Left colon (tissue), 2 donors: ENCODE results near the gene PRKN. TPM values are rescaled to one million over a fixed set of nuclear protein-coding genes. Genes with fewer than 3 reads are reported as not detected.

Experiments
- ATAC-seq: fragments of 200-7000 bp; cut with Tn5 transposase; one replicate; pipeline ENCODE4 v1.9.1; 2020; ENCODE audit warnings: mild to moderate bottlenecking, moderate library complexity
- DNase-seq, 2 donors: peaks; one replicate each; pipeline ENCODE4 v3.0.0-alpha.2; 2020
- intact Hi-C, 2 donors: fragments of 100-400 bp; cut with DNase I in 1 of 2; cut with micrococcal nuclease in 1 of 2; formaldehyde crosslinking; loops; one replicate each; pipeline versions ENCODE4 v1.11.2 to v1.14.0; 2022; cut with DNase I, micrococcal nuclease
- total RNA-seq, 2 donors: library from RNA; stranded (reverse); fragmentation: NEBNext Ultra II Directional; extraction: Animal tissue kit (Norgen Biotek cat#: 25700); gene quantifications; one replicate each; pipeline ENCODE4 v1.2.1, GENCODE V29; 2021
- donor health status: DM: no; HTN: no; CAD: no.
- donor health status: DM: yes; HTN: yes; CAD: no.

PRKN gene
- total RNA-seq, 2 donors from 2014 or later: 5.4 to 5.5 TPM

DNA sequence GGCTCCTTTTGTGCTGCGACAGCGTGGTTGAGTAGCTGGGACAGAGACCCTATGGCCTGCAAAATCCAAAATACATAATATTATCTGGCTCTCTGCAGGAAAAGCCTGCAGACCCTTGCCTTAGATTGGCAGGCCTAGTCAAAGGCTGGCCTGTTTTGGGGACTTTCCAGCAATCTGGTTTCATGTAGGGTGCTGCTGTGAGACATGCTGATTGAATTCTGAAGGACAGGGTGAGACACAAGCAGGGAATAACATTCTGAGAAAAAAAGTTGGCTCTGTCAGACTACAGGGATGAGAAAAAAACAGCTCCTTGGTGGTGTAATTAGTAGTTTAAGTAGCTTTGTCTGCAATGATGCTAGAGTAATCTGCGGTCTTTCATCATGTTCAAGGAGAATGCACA lies 1051.0 kb downstream of the PRKN start:
- intact Hi-C loops: no loop called here
- ATAC-seq (no peak), DNase-seq (no peak)

DNA sequence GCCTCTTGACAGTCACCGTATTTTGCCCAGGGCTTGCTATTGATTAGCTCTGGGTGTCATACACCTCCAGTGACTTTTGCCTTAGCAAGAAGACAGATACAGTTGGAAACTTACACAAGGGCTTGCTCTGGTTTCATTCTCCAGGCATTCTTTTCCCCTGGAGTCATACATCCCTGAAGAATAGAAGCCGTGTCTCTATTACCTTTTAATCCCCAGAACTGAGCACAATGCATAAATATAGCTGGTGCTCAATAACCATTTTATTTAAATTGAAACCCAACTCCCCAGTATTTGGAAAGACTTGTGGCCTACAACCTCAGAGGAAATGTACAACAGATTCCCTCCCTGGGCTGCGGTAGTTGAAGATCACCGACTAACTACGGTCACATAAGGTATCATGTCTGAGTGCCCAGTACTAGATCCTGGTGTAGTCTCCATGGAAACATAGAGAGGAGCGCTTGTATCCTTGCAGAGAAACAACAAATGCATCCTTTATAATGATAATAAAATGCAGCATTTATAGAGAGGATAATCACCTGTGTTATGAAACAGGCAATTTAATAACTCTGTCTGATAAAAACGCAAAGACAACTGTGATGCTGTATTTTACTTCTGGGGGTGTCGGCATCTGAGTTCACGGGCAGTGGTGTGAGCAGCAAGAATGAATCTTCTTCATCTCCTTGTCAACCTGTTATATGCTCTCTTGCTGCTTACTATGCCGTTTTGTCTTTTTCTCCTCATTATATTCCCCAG lies 1052.5 kb downstream of the PRKN start:
- intact Hi-C loops: no loop called here
- ATAC-seq: no peak
- no peak for DNase-seq

DNA sequence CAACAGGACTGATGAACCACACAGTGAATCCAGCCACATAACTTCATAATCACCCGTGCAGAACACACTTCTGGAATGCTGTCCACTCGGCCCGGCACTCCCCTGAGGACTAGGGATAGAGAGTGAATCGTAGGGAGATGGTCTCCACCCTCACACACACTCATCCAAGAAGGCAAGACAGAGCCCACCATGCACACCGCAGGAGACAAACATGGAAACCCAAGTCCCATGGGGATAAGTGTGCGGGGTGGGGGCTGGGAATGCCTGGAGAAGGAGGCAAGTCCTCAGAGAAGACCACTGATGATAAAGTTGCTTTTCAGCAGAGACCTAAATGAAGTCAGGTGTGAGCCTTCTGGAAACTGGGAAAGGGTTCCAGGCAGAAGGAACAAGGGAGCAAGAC lies 1054.5 kb downstream of the PRKN start:
- DNase-seq (no peak), ATAC-seq (no peak)
- intact Hi-C loops: no loop called here

- ATAC-seq (no peak), DNase-seq (no peak)
- intact Hi-C loops: no loop called here
Measured at GRCh38 chr6:161671117-161671516, 1056.4 kb downstream of the PRKN start.

DNA sequence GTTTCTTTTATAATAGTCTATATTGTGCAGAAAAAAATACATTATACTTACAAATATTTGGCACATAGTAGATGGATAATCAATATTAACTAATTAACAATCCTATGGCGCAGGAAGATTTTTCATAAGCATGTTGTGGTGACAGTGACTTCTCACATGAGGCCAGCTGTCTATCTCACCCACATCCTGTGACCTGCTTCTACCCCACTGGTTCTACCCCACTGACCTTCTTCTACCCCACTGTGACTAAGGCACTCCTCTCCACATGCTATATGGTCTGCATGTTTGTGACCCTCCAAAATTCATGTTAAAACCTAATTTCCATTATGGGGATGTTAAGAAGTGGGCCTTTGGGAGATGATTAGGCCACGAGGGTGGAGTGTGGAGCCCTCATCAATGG lies 1058.9 kb downstream of the PRKN start:
- ATAC-seq: no peak
- no peak for DNase-seq
- intact Hi-C loops: no loop called here

DNA sequence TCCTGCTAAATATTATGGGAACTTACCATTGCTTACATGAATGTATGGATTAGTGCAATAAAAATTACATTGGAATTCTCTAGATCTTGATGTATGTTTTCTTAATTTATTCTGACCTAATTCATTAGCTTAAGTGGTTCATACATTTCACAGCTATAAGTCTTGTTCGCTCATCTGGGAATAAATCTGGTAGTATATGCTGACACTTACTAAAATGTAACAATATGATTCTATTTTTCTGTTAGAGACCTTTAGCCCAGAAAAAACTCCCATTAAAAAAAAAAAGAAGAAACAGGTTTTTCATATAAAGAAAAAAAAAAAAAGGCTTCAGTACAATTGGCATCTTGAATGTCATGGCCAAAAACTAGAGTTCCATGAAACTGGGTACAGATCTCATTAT lies 1059.6 kb downstream of the PRKN start:
- intact Hi-C loops: no loop called here
- DNase-seq (no peak), ATAC-seq (no peak)

- intact Hi-C loops: no loop called here
- DNase-seq (no peak), ATAC-seq (no peak)
Measured at GRCh38 chr6:161663682-161664081, 1063.9 kb downstream of the PRKN start.

- intact Hi-C loops: no loop called here
- ATAC-seq (no peak), DNase-seq (no peak)
Measured at GRCh38 chr6:161660666-161661571, 1066.6 kb downstream of the PRKN start.

DNA sequence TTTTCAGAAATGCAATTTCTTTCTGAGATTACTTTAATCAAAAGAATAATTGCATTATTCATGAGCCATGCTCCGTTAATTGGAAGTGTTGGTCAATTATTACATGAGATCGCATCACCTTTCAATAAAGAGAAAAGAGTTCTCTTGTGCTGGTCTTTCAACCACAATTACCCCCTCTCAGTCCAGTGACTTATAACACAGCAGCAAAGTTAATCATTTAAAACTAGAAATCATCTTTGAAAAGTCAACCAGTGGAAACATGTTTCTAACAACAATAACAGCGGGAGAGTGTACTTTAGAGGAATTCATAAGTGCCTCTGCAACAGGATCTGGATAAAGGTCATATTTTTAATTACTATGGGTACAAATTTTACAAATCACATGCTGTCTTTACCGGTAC lies 1069.4 kb downstream of the PRKN start:
- intact Hi-C loops: no loop called here
- DNase-seq (no peak), ATAC-seq (no peak)

DNA sequence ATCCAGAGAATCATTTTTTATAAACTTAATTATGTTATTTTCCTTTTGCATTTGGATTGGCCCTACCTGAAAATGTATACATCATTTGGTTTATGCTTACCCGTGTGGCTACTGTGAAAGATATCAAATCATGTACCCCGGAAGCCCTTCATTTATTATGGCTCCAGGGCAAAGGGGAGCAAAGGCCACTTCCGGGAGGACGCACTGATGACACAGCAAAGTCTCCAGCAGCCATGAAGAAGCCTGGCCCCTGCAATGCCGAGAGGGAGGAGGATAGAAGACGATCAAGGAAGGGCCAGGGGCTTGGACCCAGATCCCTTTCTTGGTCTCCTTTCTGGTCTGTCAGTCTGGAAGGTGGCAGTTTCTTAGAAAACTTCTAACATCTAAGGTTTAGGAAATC lies 1073.4 kb downstream of the PRKN start:
- no peak for ATAC-seq
- intact Hi-C loops: no loop called here
- no peak for DNase-seq

DNA sequence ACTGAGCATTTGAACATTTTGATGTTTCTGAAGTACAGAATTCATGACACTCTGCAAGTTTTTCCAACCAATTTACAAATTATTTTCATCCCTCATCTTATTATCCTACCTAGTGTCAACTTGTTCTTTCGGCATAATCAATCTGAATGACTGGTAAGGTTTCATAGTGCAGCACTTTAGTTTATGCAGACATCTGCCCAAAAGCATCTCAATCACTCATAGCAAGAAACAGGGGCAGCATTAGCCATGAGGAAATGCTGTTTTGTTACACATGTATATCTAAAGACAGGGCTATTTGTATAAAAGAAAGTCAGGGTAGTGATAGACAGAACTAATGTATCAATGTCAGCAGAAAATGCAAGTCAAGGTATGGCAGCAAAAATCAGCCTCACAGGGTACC lies 1075.6 kb downstream of the PRKN start:
- DNase-seq: no peak
- no peak for ATAC-seq
- intact Hi-C loops: no loop called here

GRCh38 chr6:161649841-161650240 lies 1077.7 kb downstream of the PRKN start:
- ATAC-seq: no peak
- no peak for DNase-seq
- intact Hi-C loops: no loop called here

DNA sequence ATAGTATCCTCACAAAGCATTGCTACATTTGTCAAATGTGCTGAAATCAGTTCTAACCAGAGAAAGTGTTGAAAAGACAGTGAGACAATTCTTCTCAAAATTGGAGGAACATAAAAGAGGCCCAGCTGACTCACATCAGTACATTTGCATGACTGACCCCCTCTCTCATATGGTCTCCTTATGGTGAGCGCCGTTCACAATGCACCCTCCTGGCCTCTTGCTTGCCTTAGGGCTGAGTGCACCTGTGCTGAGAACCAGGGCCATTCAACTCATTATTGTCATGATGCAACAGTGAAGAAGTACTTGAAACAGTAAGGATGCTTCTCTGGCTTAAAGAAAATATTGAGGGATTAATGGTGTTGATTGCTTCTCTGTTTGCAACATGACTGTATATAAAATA lies 1078.5 kb downstream of the PRKN start:
- intact Hi-C loops: no loop called here
- DNase-seq: no peak

GRCh38 chr6:161647234-161647633 lies 1080.3 kb downstream of the PRKN start:
- no peak for ATAC-seq
- intact Hi-C loops: no loop called here
- no peak for DNase-seq

More for the DNA sequence above, 1078.5 kb downstream of the PRKN start:
- no peak for ATAC-seq

GRCh38 chr6:161644521-161644920 lies 1083.0 kb downstream of the PRKN start:
- ATAC-seq (no peak), DNase-seq (no peak)
- intact Hi-C loops: no loop called here

DNA sequence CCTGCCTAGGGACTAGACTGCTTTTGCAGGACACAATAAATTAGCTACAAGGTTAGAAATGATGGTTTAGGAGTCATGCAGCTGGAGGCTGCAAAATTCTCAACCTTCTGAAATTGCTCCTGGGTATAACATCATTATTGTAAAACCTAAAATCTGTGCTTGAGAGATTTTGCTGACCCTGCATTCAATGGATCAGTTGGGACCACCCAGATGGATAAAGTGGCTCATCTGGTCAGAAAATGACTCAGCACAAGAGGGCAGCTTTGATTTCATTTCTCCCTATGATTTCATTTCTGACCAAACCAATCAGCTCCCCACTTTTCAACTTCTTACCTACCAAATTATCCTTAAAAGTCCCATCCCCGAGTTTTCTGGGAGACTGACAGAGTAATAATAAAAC lies 1086.4 kb downstream of the PRKN start:
- intact Hi-C loops: no loop called here
- ATAC-seq: no peak
- no peak for DNase-seq

DNA sequence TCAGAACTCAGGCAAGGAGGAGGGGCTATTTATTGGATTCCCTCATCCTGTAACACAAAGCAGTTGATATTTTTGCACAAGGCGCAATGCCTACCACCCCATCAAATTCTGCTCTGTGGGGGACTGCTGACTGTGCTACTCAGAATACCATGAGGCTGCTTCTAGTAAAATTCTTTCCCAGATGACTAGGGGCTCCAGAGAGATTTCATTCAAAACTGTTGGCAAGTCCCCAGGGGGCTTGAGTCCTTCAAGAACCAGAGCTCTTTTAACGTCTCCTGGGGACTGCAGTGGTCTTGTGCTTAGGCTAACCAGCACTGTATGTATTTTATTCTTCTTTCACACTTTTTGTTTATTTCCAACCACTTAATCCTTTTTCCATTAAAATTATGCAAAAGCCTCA lies 1087.8 kb downstream of the PRKN start:
- ATAC-seq (no peak), DNase-seq (no peak)
- intact Hi-C loops: no loop called here

DNA sequence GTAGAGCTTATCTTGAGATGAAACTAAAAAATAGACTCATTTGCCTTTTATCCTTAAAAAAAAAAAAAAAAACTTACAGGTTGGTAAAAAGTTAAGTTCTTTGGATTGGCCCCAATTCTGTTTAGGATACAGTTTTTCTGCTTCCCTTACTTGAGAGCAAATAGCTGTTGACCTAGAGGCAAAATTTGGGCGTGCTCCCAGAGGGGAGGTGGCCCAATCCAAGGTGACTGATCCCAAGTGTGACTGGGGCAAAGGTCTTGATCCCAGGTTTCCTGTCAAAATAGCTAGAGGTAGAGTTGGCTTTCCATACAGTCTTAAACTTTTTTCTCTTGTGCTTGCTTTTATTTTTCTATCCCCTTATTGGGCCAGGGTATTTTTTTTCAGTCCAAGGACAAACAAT lies 1089.9 kb downstream of the PRKN start:
- DNase-seq: no peak
- intact Hi-C loops: no loop called here
- no peak for ATAC-seq

DNA sequence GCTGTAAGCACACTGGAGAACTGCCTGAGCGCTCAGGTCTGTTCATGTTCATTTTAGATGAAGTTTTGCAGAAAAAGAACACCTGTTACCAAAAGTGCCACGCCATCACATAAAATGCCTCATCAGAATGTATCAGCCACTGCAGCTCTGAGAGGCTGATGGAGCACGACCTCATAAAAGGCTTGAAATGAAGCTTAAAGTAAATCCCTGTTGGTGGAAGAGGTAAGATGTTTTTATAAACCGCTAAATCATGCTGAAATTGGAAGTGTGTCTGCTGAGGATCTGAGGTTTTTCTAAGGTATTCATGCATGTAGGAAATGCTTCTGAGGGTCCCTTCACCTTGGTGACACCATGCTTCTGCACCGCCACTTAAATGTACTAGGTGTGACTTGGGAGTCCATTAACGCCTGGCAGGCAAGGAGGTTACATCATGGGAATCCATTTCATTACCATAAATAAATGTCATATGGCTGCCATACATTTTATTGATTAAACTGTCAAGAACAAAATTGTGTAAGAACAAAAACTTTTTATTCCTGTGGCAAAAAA lies 1090.6 kb downstream of the PRKN start:
- intact Hi-C loops: no loop called here
- ATAC-seq (no peak), DNase-seq (no peak)

DNA sequence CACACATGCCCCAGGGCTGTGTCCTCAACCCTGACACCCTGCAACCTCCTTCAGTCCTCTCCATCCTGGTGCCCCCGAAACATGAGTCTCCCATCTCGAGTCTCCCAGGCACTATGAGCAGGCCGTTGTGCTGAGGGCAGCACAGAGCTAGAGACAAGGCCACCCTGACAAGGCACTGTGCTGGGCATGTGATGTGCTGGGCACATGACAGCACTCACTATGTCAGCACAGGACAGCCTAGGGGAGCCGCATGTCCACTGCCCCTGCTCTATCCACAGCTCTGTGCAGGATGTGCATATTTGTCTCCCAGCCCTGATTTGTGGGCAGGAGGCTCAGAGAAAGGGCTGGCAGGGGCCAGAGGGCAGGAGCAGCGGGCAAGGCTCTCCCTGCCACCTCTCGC lies 1091.6 kb downstream of the PRKN start:
- ATAC-seq (no peak), DNase-seq (no peak)
- intact Hi-C loops: no loop called here
